ENCODE measurements around the gene SNTA1.

DNA sequence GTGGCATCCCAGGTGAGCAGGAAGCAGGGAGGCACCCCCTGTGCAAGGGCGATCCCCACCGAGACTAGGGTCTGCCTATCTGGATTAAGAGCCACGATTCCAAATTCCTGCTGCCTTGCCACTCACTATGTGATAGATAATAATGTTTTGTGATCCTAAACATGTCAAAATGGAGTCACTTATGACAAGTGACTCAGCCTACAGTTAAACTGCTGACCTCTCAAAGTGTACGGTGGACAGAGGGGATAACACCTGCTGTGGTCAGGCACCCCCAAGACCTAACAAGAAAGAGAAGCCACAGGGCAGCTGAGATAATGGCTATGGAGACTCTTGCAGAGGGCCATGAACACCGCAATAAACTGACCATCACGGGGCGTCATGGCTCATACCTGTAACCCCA lies 16.0 kb upstream of the SNTA1 start:
- TF ChIP-seq EP300 (IDR thresholded peaks at IDR 0.05; ENCODE audit: borderline replicate concordance in 1 of 2, low read depth in 1 of 2, low read length in 1 of 2) (no peak), POLR2AphosphoS5 (IDR thresholded peaks at IDR 0.05; ENCODE audit: low read depth, low read length) (no peak), EZH2phosphoT487 (IDR thresholded peaks at IDR 0.05; ENCODE audit: borderline replicate concordance, low read depth) (no peak), NFIC (IDR thresholded peaks at IDR 0.05; ENCODE audit: borderline replicate concordance) (no peak)
- TF ChIP-seq, protein P1, sequence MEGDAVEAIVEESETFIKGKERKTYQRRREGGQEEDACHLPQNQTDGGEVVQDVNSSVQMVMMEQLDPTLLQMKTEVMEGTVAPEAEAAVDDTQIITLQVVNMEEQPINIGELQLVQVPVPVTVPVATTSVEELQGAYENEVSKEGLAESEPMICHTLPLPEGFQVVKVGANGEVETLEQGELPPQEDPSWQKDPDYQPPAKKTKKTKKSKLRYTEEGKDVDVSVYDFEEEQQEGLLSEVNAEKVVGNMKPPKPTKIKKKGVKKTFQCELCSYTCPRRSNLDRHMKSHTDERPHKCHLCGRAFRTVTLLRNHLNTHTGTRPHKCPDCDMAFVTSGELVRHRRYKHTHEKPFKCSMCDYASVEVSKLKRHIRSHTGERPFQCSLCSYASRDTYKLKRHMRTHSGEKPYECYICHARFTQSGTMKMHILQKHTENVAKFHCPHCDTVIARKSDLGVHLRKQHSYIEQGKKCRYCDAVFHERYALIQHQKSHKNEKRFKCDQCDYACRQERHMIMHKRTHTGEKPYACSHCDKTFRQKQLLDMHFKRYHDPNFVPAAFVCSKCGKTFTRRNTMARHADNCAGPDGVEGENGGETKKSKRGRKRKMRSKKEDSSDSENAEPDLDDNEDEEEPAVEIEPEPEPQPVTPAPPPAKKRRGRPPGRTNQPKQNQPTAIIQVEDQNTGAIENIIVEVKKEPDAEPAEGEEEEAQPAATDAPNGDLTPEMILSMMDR (IDR thresholded peaks at IDR 0.05), result no peak

Measured in SK-N-SH (cell line).